Breast epithelium (tissue), 4 donors: ENCODE measurements around the gene ZPR1. TPM values are rescaled to one million over a fixed set of nuclear protein-coding genes. Genes with fewer than 3 reads are reported as not detected.

Experiments
- DNase-seq, 2 donors: peaks; one replicate each; pipeline ENCODE4 v3.0.0-alpha.2; 2019; ENCODE audit warnings: low spot score in 2 of 2
- H3K27ac ChIP-seq, 2 donors: fragments of 200-600 bp; sonication (generic) in 1 of 2; one replicate each; pipeline ENCODE4 v1.5.1; 2016 to 2019; ENCODE audit warnings: mild to moderate bottlenecking in 1 of 2
- H3K27me3 ChIP-seq, 2 donors: fragments of 200-600 bp; sonication (generic) in 1 of 2; one replicate each; pipeline versions ENCODE4 v1.5.1 to v1.6.0; 2017 to 2019; ENCODE audit warnings: control low read depth in 1 of 2, mild to moderate bottlenecking in 1 of 2
- H3K36me3 ChIP-seq: fragments of 200-600 bp; one replicate; pipeline ENCODE4 v1.5.1; 2019
- H3K4me1 ChIP-seq, 2 donors: fragments of 200-600 bp; sonication (generic); one replicate each; pipeline ENCODE4 v1.5.1; 2016 to 2019; ENCODE audit warnings: control low read depth in 1 of 2
- H3K4me3 ChIP-seq, 3 donors: fragments of 200-600 bp; sonication (generic); 1 replicate in 2 of 3; 2 replicates in 1 of 3; pipeline ENCODE4 v1.5.1; 2016 to 2019; ENCODE audit warnings: mild to moderate bottlenecking in 3 of 3, moderate library complexity in 2 of 3
- H3K9me3 ChIP-seq, 2 donors: fragments of 200-600 bp; sonication (generic) in 1 of 2; one replicate each; pipeline ENCODE4 v1.5.1; 2016 to 2019; ENCODE audit warnings: control low read depth in 1 of 2
- CTCF ChIP-seq, 3 donors: fragments of 450-650 bp; IDR thresholded peaks; one replicate each; pipeline ENCODE4 v1.5.1; 2016 to 2017; ENCODE audit warnings: antibody characterized with exemption in 3 of 3, mild to moderate bottlenecking in 3 of 3, moderate library complexity in 3 of 3
- POLR2A ChIP-seq: fragments of 450-650 bp; IDR thresholded peaks from one replicate; pipeline ENCODE4 v1.6.1; 2016; ENCODE audit warnings: antibody characterized with exemption, mild to moderate bottlenecking, moderate library complexity
- POLR2AphosphoS5 ChIP-seq, 3 donors: sonication (generic); formaldehyde crosslinking; IDR thresholded peaks; one replicate each; pipeline ENCODE4 v1.6.1; 2017; ENCODE audit warnings: antibody characterized with exemption in 3 of 3
- intact Hi-C: fragments of 100-400 bp; cut with DNase I; formaldehyde crosslinking; loops from one replicate; pipeline ENCODE4 v1.15.1; 2023; ENCODE audit warnings: low total_unique reads
- total RNA-seq, 3 donors: library from RNA; depleted of rRNA; stranded (reverse); fragments of >200 nt; gene quantifications; one replicate each; pipeline ENCODE4 v1.1.0, GENCODE V29; 2016

The ZPR1 gene
- total RNA-seq, 3 donors from 2014 or later, result 29.4 to 38.7 (median 34.7) TPM

- H3K27ac ChIP-seq, result no peak overlapping the region
- TF ChIP-seq POLR2AphosphoS5 (IDR thresholded peaks at IDR 0.05) (no peak), CTCF (IDR thresholded peaks at IDR 0.05) (no peak), POLR2A (no peak)
- intact Hi-C loops, result no loop called here
- H3K4me3 ChIP-seq, result no peak overlapping the region
- H3K4me1 ChIP-seq, result no peaks in the 10 kb centered on the region
- H3K36me3 ChIP-seq, result no peaks in the 10 kb centered on the region
- no peaks in the 10 kb centered on the region for H3K27me3 ChIP-seq
- H3K9me3 ChIP-seq, result no peaks in the 10 kb centered on the region
- no peak for DNase-seq
Measured at GRCh38 chr11:116826751-116827431, 39.1 kb upstream of the ZPR1 start.

GRCh38 chr11:116825854-116826750, 38.3 kb upstream of the ZPR1 start:
- intact Hi-C loops, result no loop called here
- TF ChIP-seq CTCF (IDR thresholded peaks at IDR 0.05) (no peak), POLR2A (no peak), POLR2AphosphoS5 (IDR thresholded peaks at IDR 0.05) (no peak)
- Histone ChIP-seq H3K4me3 (no peak overlapping the region), H3K27ac (no peak overlapping the region), H3K36me3 (no peaks in the 10 kb centered on the region), H3K9me3 (no peaks in the 10 kb centered on the region), H3K4me1 (no peaks in the 10 kb centered on the region), H3K27me3 (no peaks in the 10 kb centered on the region)
- DNase-seq, result no peak

- Histone ChIP-seq H3K27me3 (no peaks in the 10 kb centered on the region), H3K36me3 (no peaks in the 10 kb centered on the region), H3K4me3 (no peak overlapping the region), H3K9me3 (no peaks in the 10 kb centered on the region), H3K27ac (no peak overlapping the region), H3K4me1 (no peaks in the 10 kb centered on the region)
- intact Hi-C loops, result no loop called here
- no peak for DNase-seq
- TF ChIP-seq POLR2A (no peak), POLR2AphosphoS5 (IDR thresholded peaks at IDR 0.05) (no peak), CTCF (IDR thresholded peaks at IDR 0.05) (no peak)
Measured at GRCh38 chr11:116825434-116825833, 37.6 kb upstream of the ZPR1 start.

- Histone ChIP-seq H3K4me1 (no peaks in the 10 kb centered on the region), H3K9me3 (no peaks in the 10 kb centered on the region), H3K4me3 (no peak within 1 kb of the TSS), H3K36me3 (no peaks in the 10 kb centered on the region), H3K27ac (no peak within 1 kb of the TSS), H3K27me3 (no peaks in the 10 kb centered on the region)
- DNase-seq, result no peak
- TF ChIP-seq CTCF (IDR thresholded peaks at IDR 0.05) (no peak), POLR2AphosphoS5 (IDR thresholded peaks at IDR 0.05) (no peak), POLR2A (no peak)
- intact Hi-C loops, result no loop called here
Measured at GRCh38 chr11:116823031-116823843, 35.4 kb upstream of the ZPR1 start, which contains the start of gene APOA4. Gene APOA4, minus strand, starts transcription at chr11:116823304. Its CDS starts 113 bp downstream, at chr11:116823191.
